Activated CD8-positive, alpha-beta T cell treated with anti-CD3 and anti-CD28 coated beads, Interleukin-2, amount 10 ng/mL, durations not matched to agents 7 days and 5 days (primary cell): Measurements from ENCODE around the gene DSPP. TPM values are rescaled to one million over a fixed set of nuclear protein-coding genes. Genes with fewer than 3 reads are reported as not detected.

Source experiments
- ATAC-seq: fragments of 150-1000 bp; cut with Tn5 transposase; one replicate; pipeline ENCODE4 v1.10.0; 2021; ENCODE audit warnings: moderate library complexity
- CTCF ChIA-PET: fragments of 350-600 bp; sonication (Branson Sonifier 250); formaldehyde crosslinking; loops from one replicate; lab custom pipeline; 2021; ENCODE audit warnings: antibody characterized with exemption; lab: Charles Lee
- POLR2A ChIA-PET: fragments of 350-600 bp; sonication (Branson Sonifier 250); formaldehyde crosslinking; loops from one replicate; lab custom pipeline; 2021; ENCODE audit warnings: antibody characterized with exemption; lab: Charles Lee
- DNase-seq: peaks from one replicate; pipeline ENCODE4 v3.0.0-alpha.2; 2020
- H3K27ac Mint-ChIP-seq: one replicate; pipeline ENCODE4 v1.8.0; 2021; ENCODE audit warnings: mild to moderate bottlenecking, mixed read lengths
- H3K27me3 Mint-ChIP-seq: one replicate; pipeline ENCODE4 v1.8.0; 2021; ENCODE audit warnings: low read depth, mixed read lengths
- H3K36me3 Mint-ChIP-seq: one replicate; pipeline ENCODE4 v1.8.0; 2021; ENCODE audit warnings: low read depth, mixed read lengths
- H3K4me1 Mint-ChIP-seq: one replicate; pipeline ENCODE4 v1.8.0; 2021; ENCODE audit warnings: low read depth, mixed read lengths
- H3K4me3 Mint-ChIP-seq: one replicate; pipeline ENCODE4 v1.8.0; 2021; ENCODE audit warnings: mild to moderate bottlenecking, mixed read lengths
- H3K9me3 Mint-ChIP-seq: one replicate; pipeline ENCODE4 v1.8.0; 2022; ENCODE audit warnings: mixed read lengths; ENCODE audit not compliant: insufficient read depth
- total RNA-seq, 2 experiments: library from RNA; stranded (reverse); gene quantifications; one replicate each; pipeline ENCODE4 v1.2.3, GENCODE V29; 2021

Gene DSPP
- total RNA-seq, 2 experiments from 2014 or later, result not detected

DNA sequence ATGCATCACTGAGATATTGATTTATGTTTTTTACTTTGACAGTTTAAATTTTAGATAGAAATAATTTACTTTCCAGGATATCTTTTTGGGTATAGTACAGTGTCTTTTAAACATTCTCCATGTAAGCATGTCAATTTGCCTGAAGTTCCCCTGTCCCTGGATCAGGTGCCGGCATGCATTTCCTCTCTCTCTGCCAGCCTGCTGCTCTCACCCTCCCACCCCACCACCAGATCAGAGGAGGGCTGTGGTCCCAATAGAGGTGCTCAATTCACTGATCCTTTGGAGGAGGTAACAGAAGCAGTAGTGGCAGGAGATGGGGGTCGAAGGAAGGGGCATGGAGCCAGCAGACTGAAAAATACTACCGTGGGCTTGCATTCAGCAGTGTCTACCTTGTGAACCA, 28.3 kb upstream of the DSPP start:
- DNase-seq (no peak), ATAC-seq (no peak)
- ChIA-PET POLR2A (no interaction called here), CTCF (no interaction called here)
- Mint-ChIP-seq H3K27ac (no peak overlapping the region), H3K36me3 (no peaks in the 10 kb centered on the region), H3K4me3 (no peak overlapping the region), H3K9me3 (no peaks in the 10 kb centered on the region), H3K4me1 (peaks cover 3% of the 10 kb centered on the region), H3K27me3 (peaks cover 7% of the 10 kb centered on the region)

DNA sequence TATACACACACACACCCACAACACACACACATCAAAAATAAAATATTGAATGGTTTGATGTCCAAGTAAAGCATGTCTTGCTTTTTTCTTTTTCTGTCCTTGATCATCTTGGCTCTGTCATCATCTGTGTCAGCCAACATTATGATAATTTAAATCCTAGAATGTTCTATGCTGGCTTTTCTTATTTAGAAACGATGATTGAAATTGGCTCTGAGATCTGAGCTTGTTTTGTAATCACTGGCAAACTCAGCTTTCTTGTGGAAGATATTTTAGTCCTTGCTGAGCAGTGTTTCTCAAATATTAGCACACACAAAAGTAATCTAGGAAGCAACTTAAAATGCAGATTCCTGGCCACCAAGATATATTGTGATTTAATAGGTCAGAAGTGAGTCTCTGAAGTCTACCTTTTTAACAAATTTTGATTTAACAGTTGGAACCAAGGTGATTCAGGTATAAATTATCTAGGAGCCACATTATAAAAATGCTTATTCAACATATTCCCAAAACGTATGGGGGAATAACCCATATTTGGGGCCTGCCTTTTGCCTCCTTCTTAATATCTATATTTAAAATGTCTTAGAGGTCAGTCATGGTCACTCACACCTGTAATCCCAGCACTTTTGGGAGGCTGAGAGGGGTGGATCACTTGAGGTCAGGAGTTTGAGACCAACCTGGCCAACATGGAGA, 24.0 kb upstream of the DSPP start:
- ChIA-PET CTCF (no interaction called here), POLR2A (no interaction called here)
- H3K4me3 Mint-ChIP-seq, result no peak overlapping the region
- no peak overlapping the region for H3K27ac Mint-ChIP-seq
- DNase-seq, result no peak
- no peak for ATAC-seq
- peaks cover 3% of the 10 kb centered on the region for H3K4me1 Mint-ChIP-seq
- H3K9me3 Mint-ChIP-seq, result no peaks in the 10 kb centered on the region
- no peaks in the 10 kb centered on the region for H3K36me3 Mint-ChIP-seq
- peaks cover 3% of the 10 kb centered on the region for H3K27me3 Mint-ChIP-seq

DNA sequence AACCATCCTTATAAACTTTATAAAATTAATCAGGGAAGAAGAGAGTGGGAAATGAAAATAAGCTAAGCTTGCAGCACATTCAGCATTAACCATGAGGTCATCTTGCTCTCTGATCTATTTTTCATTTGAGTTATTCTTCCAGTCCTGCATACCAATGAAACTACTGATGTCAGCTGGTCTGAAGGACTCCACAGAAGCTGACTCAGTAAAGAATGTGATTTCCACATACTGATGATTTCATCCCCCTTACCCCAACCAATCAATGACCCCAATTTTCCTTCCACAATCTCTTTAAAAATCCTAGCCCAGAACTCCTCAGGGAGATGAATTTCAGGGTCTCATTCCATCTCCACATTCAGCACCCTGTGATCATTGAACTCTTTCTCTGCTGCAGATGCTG, 18.8 kb upstream of the DSPP start:
- H3K27ac Mint-ChIP-seq, result no peak overlapping the region
- DNase-seq, result no peak
- peaks cover 11% of the 10 kb centered on the region for H3K27me3 Mint-ChIP-seq
- H3K36me3 Mint-ChIP-seq, result no peaks in the 10 kb centered on the region
- H3K4me3 Mint-ChIP-seq, result no peak overlapping the region
- no peaks in the 10 kb centered on the region for H3K4me1 Mint-ChIP-seq
- H3K9me3 Mint-ChIP-seq, result no peaks in the 10 kb centered on the region
- ATAC-seq, result no peak
- POLR2A ChIA-PET, result no interaction called here
- CTCF ChIA-PET, result no interaction called here

DNA sequence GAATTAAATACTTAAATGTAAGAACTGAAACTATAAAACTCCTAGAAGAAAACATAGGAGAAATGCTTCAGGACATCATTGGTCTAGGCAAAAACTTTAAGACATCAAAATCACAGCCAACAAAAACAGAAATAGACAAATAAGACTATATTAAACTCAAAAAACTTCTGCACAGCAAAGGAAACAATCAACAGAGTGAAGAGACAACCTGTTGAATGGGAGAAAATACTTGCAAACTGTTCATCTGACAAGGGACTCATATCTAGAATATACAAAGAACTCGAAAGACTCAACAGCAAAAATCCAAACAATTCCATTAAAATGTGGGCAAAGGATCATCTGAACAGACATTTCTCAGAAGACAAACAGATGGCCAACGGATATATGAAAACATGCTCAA, 16.2 kb upstream of the DSPP start:
- Mint-ChIP-seq H3K27me3 (peaks cover 18% of the 10 kb centered on the region), H3K36me3 (no peaks in the 10 kb centered on the region), H3K4me1 (no peaks in the 10 kb centered on the region), H3K9me3 (no peaks in the 10 kb centered on the region), H3K27ac (no peak overlapping the region), H3K4me3 (no peak overlapping the region)
- ChIA-PET CTCF (no interaction called here), POLR2A (no interaction called here)
- ATAC-seq (no peak), DNase-seq (no peak)

DNA sequence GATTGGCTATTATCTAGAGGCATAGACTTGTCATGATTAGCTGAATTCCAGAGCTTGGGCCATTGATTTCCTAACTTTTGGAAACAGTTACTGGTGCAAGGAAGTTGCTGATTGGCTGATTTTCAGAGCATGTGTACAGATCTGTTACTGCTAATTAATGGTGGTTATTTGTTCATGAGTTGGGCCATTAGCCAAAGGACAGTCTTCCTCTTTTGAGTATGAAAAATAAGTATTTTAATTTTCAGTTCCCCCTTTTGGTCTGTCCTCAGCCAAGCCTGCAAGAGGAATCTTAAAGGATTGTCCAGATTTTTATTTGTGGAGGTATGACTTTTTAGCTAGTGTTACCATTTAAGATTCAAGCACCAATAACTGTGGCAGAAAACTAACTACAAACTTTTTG, 7.0 kb upstream of the DSPP start:
- H3K4me3 Mint-ChIP-seq, result no peak overlapping the region
- H3K27me3 Mint-ChIP-seq, result peaks cover 25% of the 10 kb centered on the region
- no peak for DNase-seq
- CTCF ChIA-PET, result no interaction called here
- H3K36me3 Mint-ChIP-seq, result no peaks in the 10 kb centered on the region
- no peaks in the 10 kb centered on the region for H3K4me1 Mint-ChIP-seq
- no peak overlapping the region for H3K27ac Mint-ChIP-seq
- no peaks in the 10 kb centered on the region for H3K9me3 Mint-ChIP-seq
- POLR2A ChIA-PET, result no interaction called here
- no peak for ATAC-seq

DNA sequence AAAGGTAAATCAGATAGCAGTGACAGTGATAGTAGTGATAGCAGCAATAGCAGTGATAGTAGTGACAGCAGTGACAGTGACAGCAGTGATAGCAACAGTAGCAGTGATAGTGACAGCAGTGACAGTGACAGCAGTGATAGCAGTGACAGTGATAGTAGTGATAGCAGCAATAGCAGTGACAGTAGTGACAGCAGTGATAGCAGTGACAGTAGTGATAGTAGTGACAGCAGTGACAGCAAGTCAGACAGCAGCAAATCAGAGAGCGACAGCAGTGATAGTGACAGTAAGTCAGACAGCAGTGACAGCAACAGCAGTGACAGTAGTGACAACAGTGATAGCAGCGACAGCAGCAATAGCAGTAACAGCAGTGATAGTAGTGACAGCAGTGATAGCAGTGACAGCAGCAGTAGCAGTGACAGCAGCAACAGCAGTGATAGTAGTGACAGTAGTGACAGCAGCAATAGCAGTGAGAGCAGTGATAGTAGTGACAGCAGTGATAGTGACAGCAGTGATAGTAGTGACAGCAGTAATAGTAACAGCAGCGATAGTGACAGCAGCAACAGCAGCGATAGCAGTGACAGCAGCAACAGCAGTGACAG, 6.1 kb downstream of the DSPP start:
- ChIA-PET CTCF (no interaction called here), POLR2A (no interaction called here)
- H3K36me3 Mint-ChIP-seq, result no peaks in the 10 kb centered on the region
- H3K4me1 Mint-ChIP-seq, result no peaks in the 10 kb centered on the region
- no peak for ATAC-seq
- H3K4me3 Mint-ChIP-seq, result no peak overlapping the region
- H3K27ac Mint-ChIP-seq, result no peak overlapping the region
- no peak for DNase-seq
- H3K9me3 Mint-ChIP-seq, result no peaks in the 10 kb centered on the region
- no peaks in the 10 kb centered on the region for H3K27me3 Mint-ChIP-seq

DNA sequence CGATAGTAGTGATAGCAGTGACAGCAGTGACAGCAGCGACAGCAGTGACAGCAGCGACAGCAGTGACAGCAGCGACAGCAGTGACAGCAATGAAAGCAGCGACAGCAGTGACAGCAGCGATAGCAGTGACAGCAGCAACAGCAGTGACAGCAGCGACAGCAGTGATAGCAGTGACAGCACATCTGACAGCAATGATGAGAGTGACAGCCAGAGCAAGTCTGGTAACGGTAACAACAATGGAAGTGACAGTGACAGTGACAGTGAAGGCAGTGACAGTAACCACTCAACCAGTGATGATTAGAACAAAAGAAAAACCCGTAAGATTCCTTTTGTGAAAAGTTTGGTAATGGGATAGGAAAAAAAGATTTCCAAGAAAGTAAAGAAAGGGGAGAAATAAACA, 7.9 kb downstream of the DSPP start:
- Mint-ChIP-seq H3K36me3 (no peaks in the 10 kb centered on the region), H3K27ac (no peak overlapping the region), H3K9me3 (no peaks in the 10 kb centered on the region), H3K4me3 (no peak overlapping the region), H3K4me1 (no peaks in the 10 kb centered on the region), H3K27me3 (peaks cover 9% of the 10 kb centered on the region)
- no peak for DNase-seq
- ATAC-seq, result no peak
- CTCF ChIA-PET, result no interaction called here
- POLR2A ChIA-PET, result no interaction called here

DNA sequence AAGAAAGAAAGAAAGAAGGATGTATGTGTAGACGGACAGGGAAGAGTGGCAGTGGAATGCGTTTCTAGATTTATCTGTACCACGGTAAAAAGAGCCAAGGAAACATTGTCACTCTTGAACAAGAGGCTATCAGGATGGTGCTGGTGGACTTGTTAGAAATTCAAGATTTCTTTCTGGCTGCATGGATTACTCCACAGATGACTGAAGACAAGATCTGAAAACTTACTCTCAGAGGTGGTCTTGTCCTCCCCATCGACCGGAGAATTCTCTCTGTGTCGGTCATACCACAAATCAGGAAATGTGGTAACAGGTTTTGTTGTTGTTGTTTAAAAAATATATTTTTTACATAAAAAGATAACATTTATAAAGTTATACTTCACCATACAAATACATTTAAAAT, 11.8 kb downstream of the DSPP start:
- Mint-ChIP-seq H3K36me3 (no peaks in the 10 kb centered on the region), H3K9me3 (no peaks in the 10 kb centered on the region), H3K4me3 (no peak overlapping the region), H3K4me1 (no peaks in the 10 kb centered on the region), H3K27me3 (peaks cover 9% of the 10 kb centered on the region), H3K27ac (no peak overlapping the region)
- DNase-seq (no peak), ATAC-seq (no peak)
- ChIA-PET CTCF (no interaction called here), POLR2A (interaction anchor here (0.6 kb wide), 1 partner anchor 21 kb away, joined by 6 read pairs; no protein-coding TSS in a partner anchor)

DNA sequence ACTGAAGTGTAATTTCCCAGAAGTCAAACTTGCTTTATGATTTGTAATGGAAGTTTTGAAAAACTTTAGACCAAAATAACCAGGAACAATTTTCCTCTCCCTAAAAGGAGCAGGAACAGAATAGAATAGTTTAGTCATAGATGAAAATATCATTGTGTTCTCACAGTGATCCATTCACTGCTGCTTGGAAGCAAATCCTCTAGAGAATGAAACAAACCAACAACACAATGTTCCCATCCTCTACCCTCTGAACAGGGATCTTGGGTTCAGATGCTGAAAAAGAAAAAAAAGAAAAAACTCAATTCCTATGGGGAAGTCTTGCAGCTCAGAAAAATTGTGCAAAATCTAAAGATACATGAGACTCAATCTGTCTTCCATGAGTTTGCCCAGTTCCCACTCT, 12.2 kb downstream of the DSPP start:
- no peaks in the 10 kb centered on the region for H3K36me3 Mint-ChIP-seq
- ATAC-seq (no peak), DNase-seq (no peak)
- CTCF ChIA-PET, result no interaction called here
- H3K9me3 Mint-ChIP-seq, result no peaks in the 10 kb centered on the region
- no peaks in the 10 kb centered on the region for H3K4me1 Mint-ChIP-seq
- no peak overlapping the region for H3K27ac Mint-ChIP-seq
- POLR2A ChIA-PET, result interaction anchor here (0.6 kb wide), 1 partner anchor 21 kb away, joined by 6 read pairs; no protein-coding TSS in a partner anchor
- H3K27me3 Mint-ChIP-seq, result peaks cover 9% of the 10 kb centered on the region
- no peak overlapping the region for H3K4me3 Mint-ChIP-seq

DNA sequence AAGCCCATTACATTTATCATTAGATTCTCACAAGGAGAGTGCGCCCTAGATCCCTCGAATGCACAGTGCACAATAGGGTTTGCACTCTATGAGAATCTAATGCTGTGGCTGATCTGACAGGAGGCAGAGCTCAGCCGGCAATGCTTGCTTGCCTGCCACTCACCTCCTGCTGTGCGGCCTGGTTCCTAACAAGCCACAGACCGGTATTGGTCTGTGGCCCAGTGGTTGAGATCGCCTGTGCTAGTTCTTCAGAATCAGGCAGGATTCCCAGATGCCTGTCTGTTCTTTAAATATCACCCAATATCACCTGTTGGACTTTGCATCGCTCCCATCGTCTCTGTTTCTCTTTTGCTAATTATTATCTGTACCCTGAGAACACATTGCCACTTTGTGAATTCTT, 14.0 kb downstream of the DSPP start:
- POLR2A ChIA-PET, result no interaction called here
- H3K36me3 Mint-ChIP-seq, result no peaks in the 10 kb centered on the region
- H3K4me1 Mint-ChIP-seq, result no peaks in the 10 kb centered on the region
- peaks cover 9% of the 10 kb centered on the region for H3K27me3 Mint-ChIP-seq
- ATAC-seq (no peak), DNase-seq (no peak)
- CTCF ChIA-PET, result no interaction called here
- no peaks in the 10 kb centered on the region for H3K9me3 Mint-ChIP-seq
- H3K4me3 Mint-ChIP-seq, result no peak overlapping the region
- H3K27ac Mint-ChIP-seq, result no peak overlapping the region

DNA sequence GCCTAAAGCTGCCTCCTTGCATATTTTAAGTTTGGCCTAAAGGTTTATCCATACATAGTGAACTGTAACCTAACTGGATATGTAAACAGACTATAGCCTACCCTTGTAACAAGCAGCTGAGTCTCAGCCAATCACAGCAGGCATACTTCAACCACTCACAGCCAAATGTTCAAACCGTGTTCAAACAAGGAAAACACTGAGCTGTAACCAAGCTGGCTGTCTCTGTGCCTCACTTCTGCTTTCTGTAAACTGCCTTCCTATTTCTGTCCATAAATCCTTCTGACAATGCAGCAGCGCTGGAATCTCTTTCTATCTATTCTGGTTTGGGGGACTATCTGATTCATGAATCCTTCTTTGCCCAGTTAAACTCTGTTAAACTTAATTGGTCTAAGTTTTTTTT, 16.4 kb downstream of the DSPP start:
- CTCF ChIA-PET, result no interaction called here
- Mint-ChIP-seq H3K4me1 (no peaks in the 10 kb centered on the region), H3K36me3 (no peaks in the 10 kb centered on the region), H3K4me3 (no peak overlapping the region), H3K27ac (no peak overlapping the region), H3K27me3 (peaks cover 9% of the 10 kb centered on the region), H3K9me3 (no peaks in the 10 kb centered on the region)
- DNase-seq (no peak), ATAC-seq (no peak)
- POLR2A ChIA-PET, result no interaction called here

DNA sequence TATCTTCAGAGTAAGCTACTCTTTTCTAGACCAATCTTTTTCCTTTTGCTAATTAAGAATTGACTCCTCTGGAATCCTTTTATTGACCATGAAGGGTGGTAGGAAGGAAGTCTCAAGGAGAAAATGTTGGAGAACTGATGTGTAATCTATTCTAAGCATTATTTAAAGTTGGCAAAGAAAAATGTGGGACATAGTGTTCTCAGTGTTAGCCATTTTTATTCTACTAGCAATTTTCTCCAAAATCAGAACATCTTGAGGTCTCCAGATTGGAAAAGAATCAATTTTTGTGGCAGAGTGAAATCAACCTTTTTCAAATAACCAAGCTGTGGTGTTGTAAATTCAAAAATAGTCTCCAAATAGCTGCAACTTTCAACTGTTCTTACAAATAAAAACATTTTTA, 23.3 kb downstream of the DSPP start:
- no peaks in the 10 kb centered on the region for H3K9me3 Mint-ChIP-seq
- peaks cover 5% of the 10 kb centered on the region for H3K27me3 Mint-ChIP-seq
- H3K36me3 Mint-ChIP-seq, result no peaks in the 10 kb centered on the region
- ChIA-PET POLR2A (interaction anchor here (0.6 kb wide), 1 partner anchor 103 kb away, joined by 3 read pairs; the partner anchor contains the start of gene SPARCL1), CTCF (no interaction called here)
- ATAC-seq (no peak), DNase-seq (no peak)
- H3K27ac Mint-ChIP-seq, result no peak overlapping the region
- no peaks in the 10 kb centered on the region for H3K4me1 Mint-ChIP-seq
- no peak overlapping the region for H3K4me3 Mint-ChIP-seq
